GM20000 (cell line): ENCODE measurements around the gene ALG5.

Source experiments
- DNase-seq: peaks from one replicate; pipeline ENCODE4 v3.0.0; 2012; ENCODE audit warnings: low spot score
- CTCF ChIP-seq: IDR thresholded peaks from 2 replicates; pipeline ENCODE4 v1.5.1; 2012; ENCODE audit warnings: mild to moderate bottlenecking, control low read depth; ENCODE audit errors: extremely low read depth, missing control alignments

The ALG5 gene

DNA sequence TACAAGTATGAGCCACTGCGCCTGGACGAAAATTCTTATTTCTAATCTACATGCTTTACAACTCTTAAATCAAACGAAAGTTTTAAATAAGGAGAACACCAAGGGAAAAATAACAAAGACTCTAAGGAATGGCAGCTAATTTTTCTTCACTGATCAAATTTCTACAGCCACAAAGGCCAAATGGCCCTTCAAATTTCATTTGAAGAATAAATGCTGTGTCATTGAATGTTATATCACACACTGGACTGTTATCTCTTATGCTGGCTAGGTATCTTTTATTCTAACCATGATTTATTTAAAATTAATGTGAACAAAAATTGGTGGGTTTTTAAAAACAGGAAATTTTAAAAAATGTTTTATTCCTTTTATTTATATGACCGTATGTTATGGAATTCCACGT is 93.2 kb downstream of the ALG5 start:
- TF ChIP-seq CTCF, result no peak
- DNase-seq, result no peak

- DNase-seq, result no peak
- no peak for TF ChIP-seq CTCF
Measured at GRCh38 chr13:36903925-36904595, 95.1 kb downstream of the ALG5 start.
